OCI-LY1 (cell line): ENCODE measurements around the gene CCDC73.
"Not testable (repeated sequence)": the region's sequence is repeated elsewhere in the genome, so short reads cannot be mapped to it uniquely, and the experiment has no call there.

Experiments
- H2AFZ ChIP-seq: fragments of 200-600 bp; sonication (generic), shearing (Covaris generic); 2 replicates; pipeline ENCODE4 v1.6.0; 2014; ENCODE audit warnings: antibody characterized with exemption, mild to moderate bottlenecking, low read length
- H3F3A ChIP-seq: fragments of 200-600 bp; sonication (generic), shearing (Covaris generic); 2 replicates; pipeline ENCODE4 v1.6.0; 2014; ENCODE audit warnings: mild to moderate bottlenecking, antibody characterized with exemption, low read length, moderate library complexity; ENCODE audit not compliant: insufficient read depth
- H3K27ac ChIP-seq: fragments of 200-600 bp; sonication (generic); 2 replicates; pipeline ENCODE4 v1.5.1; 2014; ENCODE audit warnings: low read length, mixed run types, mild to moderate bottlenecking, low read depth; ENCODE audit not compliant: poor library complexity, severe bottlenecking
- H3K27me3 ChIP-seq: fragments of 200-600 bp; sonication (generic); 2 replicates; pipeline ENCODE4 v1.6.0; 2014; ENCODE audit warnings: antibody characterized with exemption, mild to moderate bottlenecking, low read length, moderate library complexity; ENCODE audit not compliant: insufficient read depth
- H3K36me3 ChIP-seq: fragments of 200-600 bp; sonication (generic); 2 replicates; pipeline ENCODE4 v1.6.1; 2014; ENCODE audit warnings: mild to moderate bottlenecking, antibody characterized with exemption, low read length, moderate library complexity, mixed read lengths; ENCODE audit not compliant: insufficient read depth
- H3K4me1 ChIP-seq: fragments of 200-600 bp; sonication (generic); 2 replicates; pipeline ENCODE4 v1.5.1; 2014; ENCODE audit warnings: mild to moderate bottlenecking, low read length, moderate library complexity; ENCODE audit not compliant: insufficient read depth, severe bottlenecking
- H3K4me2 ChIP-seq: fragments of 200-600 bp; sonication (generic), shearing (Covaris generic); 2 replicates; pipeline ENCODE4 v1.6.1; 2014; ENCODE audit warnings: low read length
- H3K4me3 ChIP-seq: fragments of 200-600 bp; sonication (generic); 2 replicates; pipeline ENCODE4 v1.5.1; 2014; ENCODE audit warnings: low read length, low read depth, mild to moderate bottlenecking, mixed read lengths; ENCODE audit not compliant: poor library complexity, severe bottlenecking
- H3K79me2 ChIP-seq: fragments of 200-600 bp; shearing (Covaris generic); 2 replicates; pipeline ENCODE4 v1.6.1; 2016; ENCODE audit warnings: mixed run types, low read length, mixed read lengths; ENCODE audit not compliant: insufficient read depth
- H3K9ac ChIP-seq: fragments of 200-600 bp; sonication (generic), shearing (Covaris generic); 2 replicates; pipeline ENCODE4 v1.6.1; 2014; ENCODE audit warnings: mild to moderate bottlenecking, low read length, mixed read lengths
- H3K9me2 ChIP-seq: fragments of 200-600 bp; sonication (generic), shearing (Covaris generic); 2 replicates; pipeline ENCODE4 v1.6.1; 2014; ENCODE audit warnings: low read depth, mild to moderate bottlenecking, low read length, mixed read lengths
- H3K9me3 ChIP-seq: fragments of 200-600 bp; shearing (Covaris generic); 2 replicates; pipeline ENCODE4 v1.6.1; 2014; ENCODE audit warnings: low read length, mixed read lengths
- H4K20me1 ChIP-seq: fragments of 200-600 bp; sonication (generic), shearing (Covaris generic); 2 replicates; pipeline ENCODE4 v1.6.0; 2016; ENCODE audit warnings: mild to moderate bottlenecking, low read length; ENCODE audit not compliant: insufficient read depth
- EZH2 ChIP-seq: fragments of 200-600 bp; sonication (generic), shearing (Covaris generic); IDR thresholded peaks from 2 replicates; pipeline ENCODE4 v1.8.0; 2017; ENCODE audit warnings: borderline replicate concordance, mixed run types, mild to moderate bottlenecking, antibody characterized with exemption, low read length, moderate library complexity, mixed read lengths
- TF ChIP-seq, protein P1 (sequence below): fragments of 200-600 bp; sonication (generic), shearing (Covaris generic); IDR thresholded peaks from 2 replicates; pipeline ENCODE4 v1.5.1; 2017; ENCODE audit warnings: mild to moderate bottlenecking, antibody characterized with exemption, low read length, moderate library complexity, mixed read lengths

The CCDC73 gene

DNA sequence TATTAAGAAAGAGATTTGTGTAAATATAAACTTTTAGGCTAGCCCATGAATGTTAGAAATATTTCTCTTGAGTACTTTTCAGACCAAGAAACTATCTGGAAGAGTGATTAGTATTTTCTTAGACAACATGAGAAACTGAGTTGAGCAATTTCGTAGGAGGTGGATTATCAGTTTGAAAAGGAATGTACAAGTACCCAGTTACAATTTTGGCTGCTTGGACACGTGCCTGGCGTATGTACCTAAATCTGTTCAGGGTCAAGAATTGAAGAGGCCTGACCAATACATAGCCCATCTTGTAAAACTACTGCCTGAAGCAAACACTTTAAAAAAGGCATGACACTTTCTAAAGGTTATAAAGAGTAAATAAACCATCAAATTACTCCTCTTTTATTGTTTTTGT is 71.1 kb downstream of the CCDC73 start:
- no peaks in the 10 kb centered on the region for H4K20me1 ChIP-seq
- no peak overlapping the region for H3K4me3 ChIP-seq
- no peaks in the 10 kb centered on the region for H3K27me3 ChIP-seq
- H3K4me1 ChIP-seq: no peaks in the 10 kb centered on the region
- H3K27ac ChIP-seq: no peak overlapping the region
- no peaks in the 10 kb centered on the region for H3K9me3 ChIP-seq
- H3K4me2 ChIP-seq: no peak overlapping the region
- no peak overlapping the region for H3K9ac ChIP-seq
- no peak overlapping the region for H2AFZ ChIP-seq
- no peaks in the 10 kb centered on the region for H3K9me2 ChIP-seq
- no peaks in the 10 kb centered on the region for H3F3A ChIP-seq
- no peak for TF ChIP-seq EZH2
- TF ChIP-seq, protein P1, sequence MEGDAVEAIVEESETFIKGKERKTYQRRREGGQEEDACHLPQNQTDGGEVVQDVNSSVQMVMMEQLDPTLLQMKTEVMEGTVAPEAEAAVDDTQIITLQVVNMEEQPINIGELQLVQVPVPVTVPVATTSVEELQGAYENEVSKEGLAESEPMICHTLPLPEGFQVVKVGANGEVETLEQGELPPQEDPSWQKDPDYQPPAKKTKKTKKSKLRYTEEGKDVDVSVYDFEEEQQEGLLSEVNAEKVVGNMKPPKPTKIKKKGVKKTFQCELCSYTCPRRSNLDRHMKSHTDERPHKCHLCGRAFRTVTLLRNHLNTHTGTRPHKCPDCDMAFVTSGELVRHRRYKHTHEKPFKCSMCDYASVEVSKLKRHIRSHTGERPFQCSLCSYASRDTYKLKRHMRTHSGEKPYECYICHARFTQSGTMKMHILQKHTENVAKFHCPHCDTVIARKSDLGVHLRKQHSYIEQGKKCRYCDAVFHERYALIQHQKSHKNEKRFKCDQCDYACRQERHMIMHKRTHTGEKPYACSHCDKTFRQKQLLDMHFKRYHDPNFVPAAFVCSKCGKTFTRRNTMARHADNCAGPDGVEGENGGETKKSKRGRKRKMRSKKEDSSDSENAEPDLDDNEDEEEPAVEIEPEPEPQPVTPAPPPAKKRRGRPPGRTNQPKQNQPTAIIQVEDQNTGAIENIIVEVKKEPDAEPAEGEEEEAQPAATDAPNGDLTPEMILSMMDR: no peak
- H3K36me3 ChIP-seq: no peaks in the 10 kb centered on the region
- H3K79me2 ChIP-seq: no peaks in the 10 kb centered on the region

DNA sequence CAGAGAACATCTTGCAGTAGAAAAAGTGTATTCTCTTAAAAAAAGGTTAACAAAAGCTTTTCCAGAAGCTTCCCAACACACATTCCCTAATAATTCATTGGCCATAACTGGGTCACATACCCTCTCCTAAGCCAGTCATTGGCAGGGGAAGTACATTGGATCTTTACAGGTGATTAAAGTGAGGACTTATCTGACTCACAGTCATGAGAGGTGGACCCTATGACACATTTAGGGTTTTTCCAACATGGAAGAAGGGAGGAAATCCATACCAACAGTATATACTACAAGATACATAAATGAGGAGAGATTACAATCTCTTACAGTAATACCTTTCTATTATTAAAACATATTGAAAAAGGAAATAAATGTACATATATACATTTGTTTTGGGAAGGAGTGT is 72.2 kb downstream of the CCDC73 start:
- no peaks in the 10 kb centered on the region for H3K27me3 ChIP-seq
- H2AFZ ChIP-seq: no peak overlapping the region
- no peak overlapping the region for H3K4me3 ChIP-seq
- H3K79me2 ChIP-seq: no peaks in the 10 kb centered on the region
- H3K27ac ChIP-seq: no peak overlapping the region
- H3K4me2 ChIP-seq: no peak overlapping the region
- H3K9ac ChIP-seq: no peak overlapping the region
- no peaks in the 10 kb centered on the region for H3K9me3 ChIP-seq
- no peak for TF ChIP-seq EZH2
- TF ChIP-seq, protein P1: no peak
- no peaks in the 10 kb centered on the region for H3K9me2 ChIP-seq
- H3K4me1 ChIP-seq: no peaks in the 10 kb centered on the region
- H3F3A ChIP-seq: no peaks in the 10 kb centered on the region
- no peaks in the 10 kb centered on the region for H4K20me1 ChIP-seq
- no peaks in the 10 kb centered on the region for H3K36me3 ChIP-seq

DNA sequence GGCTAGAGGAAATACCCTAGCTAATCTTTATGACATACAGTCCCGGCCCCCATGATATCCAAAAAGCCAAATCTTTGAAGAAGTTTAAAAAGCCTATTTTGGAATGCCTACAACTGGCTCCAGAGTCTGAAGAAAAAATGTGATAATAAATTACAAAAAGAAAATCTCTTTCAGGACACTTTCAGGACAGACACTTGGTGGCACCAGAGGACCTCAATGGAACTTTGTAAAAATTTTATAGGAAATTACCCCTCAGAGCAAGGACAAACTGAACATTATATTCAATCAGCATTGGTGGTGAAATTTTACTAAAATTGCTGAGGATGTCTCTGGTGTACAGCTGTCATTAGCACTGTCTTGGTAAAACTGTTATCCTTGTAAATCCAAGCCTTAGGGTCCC is 81.0 kb downstream of the CCDC73 start:
- H3K79me2 ChIP-seq: no peaks in the 10 kb centered on the region
- no peak overlapping the region for H3K4me2 ChIP-seq
- no peak overlapping the region for H3K9ac ChIP-seq
- no peak overlapping the region for H2AFZ ChIP-seq
- H3F3A ChIP-seq: no peaks in the 10 kb centered on the region
- H4K20me1 ChIP-seq: no peaks in the 10 kb centered on the region
- H3K9me2 ChIP-seq: no peaks in the 10 kb centered on the region
- H3K9me3 ChIP-seq: no peaks in the 10 kb centered on the region
- no peak overlapping the region for H3K4me3 ChIP-seq
- no peaks in the 10 kb centered on the region for H3K4me1 ChIP-seq
- TF ChIP-seq, protein P1: peak; percentile 41; the same call in 1 of the 2 replicates
- no peak for TF ChIP-seq EZH2
- no peaks in the 10 kb centered on the region for H3K27me3 ChIP-seq
- H3K36me3 ChIP-seq: no peaks in the 10 kb centered on the region
- no peak overlapping the region for H3K27ac ChIP-seq

DNA sequence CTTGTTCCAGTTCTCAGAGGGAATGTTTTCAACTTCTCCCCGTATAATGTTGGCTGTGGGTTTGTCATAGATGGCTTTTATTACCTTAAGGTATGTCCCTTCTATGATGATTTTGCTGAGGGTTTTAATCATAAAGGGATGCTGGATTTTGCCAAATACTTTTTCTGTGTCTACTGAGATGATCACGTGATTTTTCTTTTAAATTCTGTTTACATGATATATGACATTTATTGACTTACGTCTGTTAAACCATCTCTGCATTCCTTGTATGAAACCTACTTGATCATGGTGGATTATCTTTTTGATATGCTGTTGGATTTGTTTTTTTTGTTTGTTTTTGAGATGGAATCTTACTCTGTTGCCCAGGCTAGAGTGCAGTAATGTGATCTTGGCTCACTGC is 85.5 kb downstream of the CCDC73 start:
- H3F3A ChIP-seq, H3K4me2 ChIP-seq, H3K9me2 ChIP-seq, H3K79me2 ChIP-seq, H3K4me3 ChIP-seq, H3K27ac ChIP-seq, H3K9me3 ChIP-seq, H4K20me1 ChIP-seq, H3K4me1 ChIP-seq, H3K36me3 ChIP-seq, H3K9ac ChIP-seq, H3K27me3 ChIP-seq, H2AFZ ChIP-seq: not testable (repeated sequence)
